Hippocampal formation (tissue), 2 donors: ENCODE measurements around the gene TBPL1.
"Not testable (repeated sequence)": the region's sequence is repeated elsewhere in the genome, so short reads cannot be mapped to it uniquely, and the experiment has no call there.

Source experiments
- DNase-seq, 2 donors: peaks; one replicate each; lab custom pipeline; 2025; lab: John Stamatoyannopoulos, UW

Gene TBPL1

DNA sequence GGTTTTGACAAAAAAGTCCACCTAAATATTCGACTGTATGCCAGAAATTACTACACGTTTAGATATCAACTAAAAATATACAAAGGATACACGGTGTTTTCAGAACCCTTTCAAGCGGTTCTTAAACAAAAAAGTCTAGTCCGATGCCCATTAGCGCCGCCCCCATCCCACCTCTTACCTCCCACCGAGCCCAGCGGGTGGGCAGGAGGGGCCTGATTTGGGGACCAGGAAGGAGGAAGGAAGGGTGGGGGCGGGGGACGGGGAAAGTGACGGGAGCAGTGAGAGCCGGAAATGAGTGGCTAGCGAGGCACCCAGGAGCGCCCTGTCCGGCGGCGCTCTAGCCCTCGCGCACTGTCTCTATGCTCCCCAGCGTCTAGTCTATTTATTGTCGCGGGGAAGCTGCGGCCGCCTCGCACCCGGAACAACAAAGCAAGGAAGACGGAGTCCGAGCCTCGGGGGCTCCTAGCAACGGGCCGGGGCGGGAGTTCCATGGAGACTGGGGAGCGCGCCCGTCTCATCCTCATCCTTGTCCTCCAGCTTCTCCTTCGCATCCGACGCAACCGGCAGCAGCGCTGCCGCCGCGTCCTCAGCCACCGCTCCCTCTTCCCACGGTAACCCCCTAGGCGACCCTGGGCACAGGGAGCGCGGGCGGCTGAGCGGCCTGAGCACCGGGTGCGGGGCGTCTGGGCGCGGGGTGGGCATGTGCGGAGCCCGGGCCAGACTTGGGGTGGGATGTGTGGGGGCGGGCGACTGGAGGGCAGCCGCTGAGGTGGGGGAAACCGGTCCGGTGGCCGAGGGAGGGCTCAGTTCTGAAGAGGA, at the start of gene TBPL1:
Gene TBPL1 (plus strand): TSS at position 410 of the 819 bp plus-strand sequence. CDS start 26,902 bp downstream, outside the sequence.
- DNase-seq: peak; percentile 95 to 96

DNA sequence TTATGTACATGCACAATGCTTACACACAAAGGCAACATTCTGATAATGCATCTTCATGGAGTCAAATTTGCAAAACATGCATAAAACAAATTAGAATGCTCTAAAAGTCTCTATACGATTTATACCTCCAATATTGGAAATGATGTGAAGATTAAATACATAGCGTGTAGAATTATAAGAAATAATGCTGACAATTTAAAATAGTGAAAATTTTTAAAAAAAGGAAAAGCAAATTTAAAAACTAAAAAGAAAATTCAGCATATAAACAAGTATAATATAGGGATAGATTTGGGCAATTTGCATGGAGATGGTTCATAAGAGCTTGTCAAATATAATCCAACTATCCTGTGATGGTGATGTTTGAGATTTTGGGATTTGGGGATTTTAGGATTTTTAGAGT, 49.2 kb upstream of the TBPL1 start:
- DNase-seq: no peak

DNA sequence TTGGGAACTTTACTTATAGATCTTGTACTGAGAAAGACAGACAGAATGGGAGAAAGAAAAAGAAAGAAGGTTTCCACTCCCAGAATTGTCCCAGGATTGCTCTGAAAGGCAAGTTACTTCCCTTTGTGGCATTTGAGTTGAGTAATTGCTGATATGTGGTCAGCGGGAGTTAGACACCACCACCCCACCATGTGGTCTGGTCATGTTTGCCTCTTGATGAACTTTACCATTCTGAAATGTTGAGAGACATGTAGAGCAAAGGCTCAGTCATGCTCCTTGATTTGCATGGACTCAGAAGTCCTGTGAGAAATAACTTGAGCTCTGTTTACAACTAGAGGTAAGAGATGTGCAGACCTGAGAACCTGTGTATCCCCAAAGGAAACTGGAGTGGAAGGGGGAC, 47.0 kb upstream of the TBPL1 start:
- no peak for DNase-seq

DNA sequence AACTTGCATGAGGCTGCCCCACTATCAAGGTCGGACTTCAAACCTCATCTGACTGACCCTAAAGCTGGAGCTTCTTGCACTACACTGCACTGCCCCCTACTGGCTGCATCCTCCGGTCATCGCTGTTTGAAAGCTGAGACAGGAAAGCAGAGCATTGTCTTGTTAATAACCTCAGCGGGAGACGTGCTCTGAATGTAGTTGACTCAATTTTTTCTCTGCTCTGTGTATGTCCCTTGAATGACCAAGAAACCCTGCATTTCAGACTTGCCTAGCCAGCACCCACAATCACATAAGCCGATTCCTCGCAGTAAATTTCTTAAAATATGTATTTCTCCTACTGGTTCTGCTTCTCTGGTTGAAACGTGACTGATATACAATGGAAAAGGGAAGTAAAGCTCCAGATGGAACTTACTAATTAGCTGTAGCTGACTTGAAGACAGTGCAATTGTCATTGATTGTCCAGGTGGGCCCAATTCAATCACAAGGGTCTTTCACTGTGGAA, 36.3 kb upstream of the TBPL1 start:
- DNase-seq: peak; percentile 79 to 85

DNA sequence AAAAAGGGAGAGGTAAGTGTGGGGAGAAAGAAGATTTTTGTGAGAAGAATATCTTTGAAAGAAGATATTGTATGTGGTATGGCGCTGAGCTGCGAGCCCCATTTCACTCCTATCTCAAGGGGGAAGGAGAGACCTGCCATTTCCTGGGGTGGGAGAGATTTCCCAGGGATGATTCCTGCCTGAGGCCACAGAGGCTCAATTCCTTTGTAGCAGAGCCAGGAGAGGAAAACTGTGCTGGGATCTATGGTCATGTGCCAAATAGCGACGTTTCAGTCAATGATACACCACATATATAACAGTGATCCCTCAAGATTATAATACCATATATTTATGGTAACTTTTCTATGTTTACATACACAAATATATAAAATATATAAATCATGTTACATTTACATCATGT, 35.2 kb upstream of the TBPL1 start:
- no peak for DNase-seq

DNA sequence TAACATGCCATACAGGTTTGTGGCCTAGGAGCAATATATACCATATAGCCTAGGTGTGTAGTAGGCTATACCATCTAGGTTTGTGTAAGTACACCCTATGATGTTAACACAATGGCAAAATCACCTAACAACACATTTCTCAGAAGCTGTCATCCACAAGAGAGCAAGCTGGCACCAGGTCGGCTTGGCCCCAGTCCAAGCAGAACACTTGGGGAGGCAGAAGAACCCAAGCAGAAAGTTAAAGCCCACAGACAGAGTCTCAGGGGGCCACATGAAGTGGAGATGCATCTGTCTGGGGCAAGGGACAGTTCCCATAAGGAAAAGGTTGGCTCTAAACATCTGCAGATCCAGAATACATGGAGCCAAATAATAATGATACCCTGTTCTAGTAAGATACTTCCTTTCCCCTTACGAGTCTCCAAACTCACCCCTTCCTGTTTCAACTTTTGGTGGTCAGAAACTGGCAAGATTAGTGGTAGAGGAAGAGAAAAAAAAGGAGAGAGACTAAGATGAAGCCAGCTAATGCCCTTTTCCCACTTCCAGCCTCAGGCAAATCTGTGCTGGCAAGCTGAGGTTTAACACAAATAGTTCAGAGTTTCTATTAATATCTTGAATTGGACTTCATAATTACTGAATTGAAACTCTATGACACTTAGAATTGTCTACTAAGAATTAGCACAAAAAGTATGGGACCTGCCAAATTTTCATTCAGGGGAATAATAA, 34.7 kb upstream of the TBPL1 start:
- no peak for DNase-seq

DNA sequence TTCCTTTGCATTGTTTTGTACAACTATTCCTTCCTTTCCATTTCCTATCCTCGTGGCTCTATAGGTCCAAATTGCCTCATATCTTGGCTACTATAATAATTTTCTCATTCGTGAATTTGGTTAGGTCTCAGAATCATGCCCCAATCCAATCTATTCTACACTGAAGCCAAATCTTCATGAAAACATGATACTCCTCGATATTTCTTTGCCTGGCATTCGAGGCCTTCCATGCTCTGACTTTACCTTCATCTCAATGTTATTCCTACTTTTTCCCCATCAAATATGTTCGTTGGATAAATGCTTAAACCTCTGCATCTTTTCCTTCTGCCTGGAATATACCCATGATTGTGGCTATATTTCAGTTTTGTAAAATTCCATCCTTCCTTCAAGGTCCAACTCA, 33.7 kb upstream of the TBPL1 start:
- no peak for DNase-seq

DNA sequence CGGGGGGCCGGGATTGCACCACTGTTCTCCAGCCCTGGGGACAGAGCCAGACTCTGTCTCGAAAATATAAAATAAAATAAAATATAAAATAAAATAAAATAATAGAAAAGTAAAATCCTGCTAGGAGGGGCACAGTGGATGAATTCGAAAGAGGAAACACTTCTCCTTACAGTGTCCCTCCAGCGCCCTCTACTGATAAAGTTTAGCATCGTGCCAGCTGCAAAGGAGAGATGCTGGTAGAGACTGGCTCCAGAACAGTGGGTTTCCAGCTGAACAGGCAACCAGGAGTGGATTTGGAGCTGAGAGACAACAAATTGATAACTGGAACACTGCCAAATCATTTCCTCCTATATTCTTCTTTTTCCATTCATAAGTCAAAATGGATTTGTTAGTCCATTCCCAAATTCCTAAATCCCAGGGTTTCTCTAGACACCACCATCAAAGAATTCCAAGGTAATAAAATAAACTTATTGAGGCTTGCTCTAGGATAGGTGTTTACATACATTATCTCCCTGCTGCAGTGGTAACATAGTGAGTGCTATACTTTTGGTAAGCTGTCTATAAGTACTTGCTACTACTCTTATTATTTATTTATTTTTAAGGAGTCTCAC, 31.7 kb upstream of the TBPL1 start:
- peak; percentile 61 to 82 for DNase-seq

DNA sequence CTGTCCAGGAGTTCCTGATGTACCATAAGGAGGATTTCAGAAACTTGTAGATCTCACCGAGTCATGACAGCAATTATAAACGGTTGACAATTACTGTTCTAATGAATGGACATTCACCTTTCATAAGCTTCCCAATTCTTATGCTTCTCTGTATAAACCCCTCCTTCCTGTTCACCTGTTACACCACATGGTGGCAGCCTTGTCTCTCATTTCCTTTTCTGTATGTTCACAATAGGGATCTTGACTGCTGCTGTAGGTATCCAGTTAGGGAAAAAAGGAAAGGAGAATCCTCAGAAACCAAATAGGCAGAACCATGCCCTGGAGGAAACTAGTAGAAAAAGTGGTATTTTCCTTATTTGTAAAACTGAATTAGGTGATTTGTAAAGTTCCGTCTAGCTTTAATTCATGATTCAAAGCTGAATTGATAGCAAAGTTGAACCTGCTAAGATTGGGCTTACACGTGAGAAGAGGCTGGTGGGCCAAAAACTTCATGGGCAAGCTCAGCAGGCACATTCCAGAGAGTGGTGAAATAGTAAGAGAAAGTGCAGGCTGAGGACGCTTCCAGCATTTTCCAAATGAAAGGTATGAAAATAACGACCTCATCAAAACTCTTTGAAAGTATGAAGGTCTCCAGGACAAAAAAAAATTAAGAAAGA, 29.0 kb upstream of the TBPL1 start:
- peak; percentile 65 to 91 for DNase-seq

DNA sequence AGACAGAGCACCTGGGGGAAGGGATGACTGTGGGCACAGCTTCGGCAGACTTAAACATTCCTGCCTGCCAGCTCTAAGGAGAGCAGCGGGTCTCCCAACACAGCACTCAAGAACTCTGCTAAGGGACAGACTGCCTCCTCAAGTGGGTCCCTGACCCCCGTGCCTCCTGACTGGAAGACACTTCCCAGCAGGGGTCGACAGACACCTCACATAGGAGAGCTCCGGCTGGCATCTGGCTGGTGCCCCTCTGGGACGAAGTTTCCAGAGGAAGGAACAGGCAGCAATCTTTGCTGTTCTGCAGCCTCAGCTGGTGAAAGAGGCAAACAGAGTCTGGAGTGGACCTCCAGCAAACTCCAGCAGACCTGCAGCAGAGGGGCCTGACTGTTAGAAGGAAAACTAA, 21.8 kb upstream of the TBPL1 start:
- not testable (repeated sequence) for DNase-seq

DNA sequence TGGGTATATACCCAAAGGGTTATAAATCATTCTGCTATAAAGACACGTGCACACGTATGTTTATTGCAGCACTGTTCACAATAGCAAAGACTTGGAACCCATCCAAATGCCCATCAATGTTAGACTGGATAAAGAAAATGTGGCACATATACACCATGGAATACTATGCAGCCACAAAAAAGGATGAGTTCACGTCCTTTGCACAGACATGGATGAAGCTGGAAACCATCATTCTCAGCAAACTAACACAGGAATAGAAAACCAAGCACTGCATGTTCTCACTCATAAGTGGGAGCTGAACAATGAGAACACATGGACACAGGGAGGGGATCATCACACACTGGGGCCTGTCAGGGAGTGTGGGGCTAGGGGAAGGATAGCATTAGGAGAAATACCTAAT, 16.7 kb upstream of the TBPL1 start:
- DNase-seq: not testable (repeated sequence)

DNA sequence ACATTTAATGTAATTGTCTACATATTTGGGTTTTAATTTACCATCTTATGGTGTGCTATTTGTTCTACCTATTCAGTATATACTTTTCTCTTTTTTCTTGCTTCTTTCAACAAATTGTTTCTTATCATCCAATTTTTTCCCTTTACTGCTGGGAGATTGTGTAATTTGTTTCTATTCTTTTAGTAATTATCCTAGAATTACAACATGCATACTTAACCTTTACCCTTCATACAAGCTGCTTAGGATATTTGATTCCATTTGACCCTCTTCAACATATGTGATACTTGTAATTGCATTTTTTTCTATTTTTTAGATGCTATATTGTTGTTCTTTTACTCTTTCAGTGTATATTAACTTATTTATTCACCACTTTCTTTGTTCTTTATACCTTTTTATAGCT, 15.1 kb upstream of the TBPL1 start:
- DNase-seq: no peak

DNA sequence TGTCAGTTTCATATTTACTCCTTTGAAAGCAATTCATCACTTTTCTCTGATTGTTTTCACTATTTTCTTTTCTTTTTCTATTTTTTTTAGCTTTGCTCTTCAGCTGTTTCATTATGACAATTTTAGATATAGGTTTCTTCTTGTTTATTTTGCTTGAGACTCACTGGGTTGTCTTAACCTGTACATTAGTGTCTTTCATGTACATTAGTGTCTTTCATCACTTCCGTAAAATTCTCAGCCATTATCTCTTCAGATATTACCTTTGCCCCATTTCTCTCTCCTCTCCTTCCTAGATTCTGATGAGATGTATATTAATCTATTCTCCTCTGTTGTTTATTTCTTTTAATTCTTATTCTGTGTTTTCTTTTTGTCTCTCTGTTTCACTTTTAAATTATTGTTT, 14.5 kb upstream of the TBPL1 start:
- no peak for DNase-seq

DNA sequence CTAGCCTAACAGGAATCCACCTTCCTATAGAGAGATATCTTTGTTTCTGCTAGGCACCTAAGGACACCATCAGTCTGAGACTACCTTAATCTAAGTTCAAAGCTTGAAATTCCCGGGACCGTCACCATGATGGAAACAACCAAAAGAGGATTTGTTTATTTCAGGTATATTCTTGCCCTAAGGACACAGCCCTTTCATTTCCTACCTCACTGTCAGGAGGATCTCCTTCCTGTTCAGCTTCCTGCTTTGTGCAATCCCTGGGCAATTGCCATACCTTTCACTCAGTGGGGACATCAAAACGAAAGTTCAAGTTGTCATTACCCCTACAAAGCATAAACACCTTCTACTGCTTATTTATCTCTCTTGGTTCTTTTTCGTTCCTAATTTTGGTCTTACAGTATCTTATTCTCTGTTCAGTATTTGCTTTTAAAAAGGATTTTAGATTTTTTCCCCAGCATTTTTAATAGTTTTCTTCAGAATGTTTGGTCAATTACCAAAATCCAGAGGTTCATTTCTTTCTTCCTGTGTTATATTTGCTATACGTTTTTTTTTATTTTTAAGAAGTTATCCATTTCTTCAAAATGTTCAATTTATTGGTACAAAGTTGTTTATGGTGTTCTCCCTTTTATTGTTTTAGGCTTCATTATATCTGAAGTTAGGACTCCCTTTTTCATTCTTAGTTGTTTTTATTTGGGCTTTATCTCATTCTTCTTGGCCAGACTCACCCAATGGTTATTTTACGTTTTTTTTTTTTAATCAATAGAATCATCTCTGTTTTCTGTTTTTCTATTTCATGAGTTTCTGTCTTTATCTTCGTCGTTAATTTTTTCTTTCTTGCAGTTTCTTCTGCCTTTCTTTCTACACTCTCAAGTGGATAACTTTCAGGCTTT, 13.0 kb upstream of the TBPL1 start:
- no peak for DNase-seq

DNA sequence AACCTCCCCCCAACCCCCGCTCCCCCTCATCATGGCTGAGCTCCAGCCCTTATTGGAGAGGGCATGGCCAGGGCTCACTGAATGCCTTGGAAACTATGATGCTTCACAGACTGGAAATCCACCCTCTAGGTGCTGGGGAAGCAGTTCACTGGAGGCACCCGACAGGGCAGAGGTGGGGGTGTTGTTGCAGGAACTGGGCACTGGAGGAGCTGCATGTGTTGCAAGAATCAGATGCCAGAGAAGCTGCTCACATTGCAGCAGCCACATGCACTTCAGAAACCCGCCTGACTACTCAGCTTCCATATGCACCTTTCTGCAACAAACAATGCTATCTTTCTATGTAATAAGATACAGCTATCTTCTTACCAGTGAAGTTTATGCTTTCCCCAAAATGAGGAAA, 7.9 kb upstream of the TBPL1 start:
- no peak for DNase-seq

DNA sequence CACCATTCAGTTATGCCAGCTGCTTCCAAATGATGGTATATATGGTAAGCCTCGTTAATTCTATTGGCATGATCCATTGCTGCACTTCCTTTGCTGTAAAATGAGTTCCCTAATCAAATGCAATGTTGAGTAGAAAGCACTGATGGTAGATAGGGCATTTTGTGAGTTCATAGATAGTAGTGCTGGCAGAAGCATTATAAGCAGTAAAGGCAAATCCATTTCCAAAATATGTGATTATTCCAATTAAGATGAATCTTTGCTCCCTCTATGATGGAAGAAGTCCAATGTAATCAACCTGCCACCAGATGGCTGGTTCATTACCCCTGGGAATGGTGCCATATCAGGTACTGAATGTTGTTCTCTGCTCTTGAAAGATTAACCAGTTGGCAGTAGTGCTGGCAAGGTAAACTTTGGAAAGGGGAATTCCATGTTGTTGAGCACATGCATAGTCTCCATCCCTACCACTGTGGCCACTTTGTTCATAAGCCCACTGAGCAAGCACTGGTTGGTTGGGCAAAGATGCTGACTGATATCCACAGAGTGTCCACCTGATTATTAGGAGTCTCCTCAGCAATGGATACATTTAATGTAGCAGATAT, 5.6 kb upstream of the TBPL1 start:
- DNase-seq: no peak

DNA sequence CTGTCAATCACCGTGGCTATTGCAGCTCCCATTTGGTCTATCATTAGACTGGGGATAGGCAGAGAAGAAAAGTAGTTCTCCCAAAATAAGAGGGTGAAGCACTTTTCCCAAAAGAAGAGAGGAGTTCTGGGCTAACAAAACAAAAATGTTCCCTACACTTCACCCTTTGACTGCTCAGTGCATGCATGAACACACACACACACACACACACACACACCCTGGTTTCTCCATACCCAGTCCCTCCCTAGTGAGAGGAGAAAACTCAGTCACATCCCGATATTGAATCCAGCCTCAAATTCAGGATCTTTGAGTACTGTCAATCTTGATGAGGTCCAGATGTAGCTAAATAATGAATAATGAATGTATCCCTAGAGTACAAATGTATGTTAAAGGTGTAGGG, 4.6 kb upstream of the TBPL1 start:
- DNase-seq: no peak

DNA sequence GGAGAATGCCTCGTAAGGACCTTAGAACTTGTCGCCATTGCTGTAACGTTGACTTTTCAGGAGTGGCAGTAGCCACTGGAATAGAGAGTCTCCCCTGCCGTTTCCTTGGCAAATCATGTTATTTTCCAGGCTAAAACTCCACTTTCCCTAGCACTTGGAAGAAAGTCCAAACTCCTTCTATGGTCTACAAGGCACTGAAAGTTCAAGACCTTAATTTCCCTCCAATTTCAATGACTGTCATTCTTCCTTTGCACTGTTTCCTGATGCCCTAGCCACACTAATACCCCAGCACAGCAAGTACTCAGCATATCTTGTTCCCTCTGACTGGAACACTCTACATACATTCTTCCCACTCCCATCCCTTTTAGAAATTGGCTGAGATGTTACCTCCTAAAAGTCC, 1.8 kb upstream of the TBPL1 start:
- no peak for DNase-seq

DNA sequence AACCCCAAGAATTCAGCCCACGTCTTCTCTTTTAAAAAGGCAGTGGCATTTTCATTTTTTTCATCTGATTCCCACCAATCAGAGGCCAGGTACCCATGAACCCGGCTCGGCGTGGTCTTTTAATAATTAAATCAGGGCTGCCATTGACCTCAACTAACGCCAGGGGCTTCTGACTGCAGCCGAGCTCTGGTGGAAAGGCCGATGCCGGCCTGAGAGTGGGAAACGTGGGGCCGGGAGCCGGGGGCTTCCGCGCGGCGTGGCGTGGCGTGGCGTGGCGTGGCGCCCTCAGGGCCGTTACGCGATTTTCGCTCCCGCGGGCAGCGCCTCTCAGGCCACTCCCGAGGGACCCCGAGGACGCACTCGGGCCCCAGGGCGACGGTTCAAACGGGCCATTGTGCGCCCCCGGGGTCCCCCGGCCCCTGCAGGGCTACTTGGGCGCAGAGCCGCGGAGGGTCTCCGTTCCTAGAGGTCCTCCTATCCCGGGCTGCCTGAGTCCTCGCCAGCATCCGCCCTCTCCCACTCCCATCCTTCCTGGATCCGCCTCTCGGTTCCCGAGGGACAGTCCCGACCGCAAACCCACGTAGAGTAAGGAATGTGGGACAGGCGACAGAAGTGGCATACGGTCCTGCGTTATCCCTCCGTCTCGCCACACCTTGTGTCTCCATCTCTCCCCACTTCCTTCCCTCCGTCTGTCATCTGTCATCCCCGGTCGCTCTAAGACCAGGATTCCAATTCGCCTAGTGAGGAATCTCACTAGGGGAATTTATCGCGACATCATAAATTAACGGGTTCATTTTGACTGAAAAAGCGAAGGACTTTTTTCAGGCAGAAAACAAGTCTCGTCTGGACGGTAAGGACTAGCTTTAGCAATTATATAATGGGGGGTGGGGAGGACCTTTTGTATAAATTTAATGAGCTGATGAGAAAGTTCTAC, 876 bp upstream of the TBPL1 start:
- DNase-seq: peak; percentile 61 to 71
